HepG2 (cell line): ENCODE data around the gene IFIH1. TPM values are rescaled to one million over a fixed set of nuclear protein-coding genes. Genes with fewer than 3 reads are reported as not detected.

Experiments used
- ATAC-seq: fragments of 200-7000 bp; cut with Tn5 transposase; 3 replicates; pipeline ENCODE4 v1.9.1; 2020; ENCODE audit warnings: mild to moderate bottlenecking, moderate library complexity
- BruUV-seq: library from RNA; stranded (reverse); fragments of 400-500 nt; replicated peaks from 2 replicates; lab custom pipeline; 2021; lab: Mats Ljungman, UMichigan
- CTCF ChIA-PET: fragments of 300-600 bp; formaldehyde crosslinking; extraction: SDS; loops from one replicate; lab custom pipeline; 2021; ENCODE audit warnings: low total read pairs, inconsistent platforms, low intra/inter-chr PET ratio; lab: Yijun Ruan, JAX
- POLR2A ChIA-PET: fragments of 350-600 bp; sonication (Branson Sonifier 250); formaldehyde crosslinking; loops from one replicate; lab custom pipeline; 2020; ENCODE audit warnings: antibody characterized with exemption, inconsistent platforms; lab: Yijun Ruan, JAX
- DNase-seq: peaks from one replicate; pipeline ENCODE4 v3.0.0-alpha.2; 2015; ENCODE audit warnings: low spot score
- FAIRE-seq: peaks from 3 replicates; lab custom pipeline; 2011; peaks lifted over from hg19 to GRCh38; lab: Jason Lieb, UNC
- H2AFZ ChIP-seq: one replicate; pipeline ENCODE4 v1.6.1; 2011; ENCODE audit warnings: low read length, inconsistent platforms
- H3K27ac ChIP-seq: fragments of 300-600 bp; 3 replicates; pipeline ENCODE4 v1.8.0; 2011; ENCODE audit warnings: mixed run types, mild to moderate bottlenecking, mixed read lengths, low read length, inconsistent platforms; ENCODE audit not compliant: insufficient read depth; ENCODE audit errors: extremely low read length
- H3K27me3 ChIP-seq, 2 experiments: fragments of 200-600 bp in 1 of 2; 2 replicates in 1 of 2; 3 replicates in 1 of 2; pipeline versions ENCODE4 v1.6.0 to v1.8.0; 2011; ENCODE audit warnings: low read length in 2 of 2, mild to moderate bottlenecking in 2 of 2, moderate library complexity in 2 of 2, inconsistent platforms in 1 of 2; ENCODE audit not compliant: insufficient read depth in 2 of 2, control insufficient read depth in 1 of 2
- H3K36me3 ChIP-seq, 2 experiments: fragments of 200-600 bp in 1 of 2; replicated peaks in 1 of 2; 2 replicates in 1 of 2; 3 replicates in 1 of 2; pipeline versions ENCODE4 v1.5.1 to v1.8.0; 2011; ENCODE audit warnings: low read length in 2 of 2, inconsistent platforms in 1 of 2; ENCODE audit not compliant: insufficient read depth in 2 of 2, control insufficient read depth in 1 of 2
- H3K4me1 ChIP-seq: 2 replicates; pipeline ENCODE4 v1.5.1; 2012; ENCODE audit warnings: low read length, inconsistent platforms; ENCODE audit not compliant: insufficient read depth
- H3K4me2 ChIP-seq: 2 replicates; pipeline ENCODE4 v1.6.0; 2011; ENCODE audit warnings: low read depth, low read length, inconsistent platforms
- H3K4me3 ChIP-seq, 3 experiments: fragments of 200-600 bp in 1 of 3; sonication (generic), shearing (Covaris generic) in 1 of 3; replicated peaks in 1 of 3; 2 replicates each; pipeline ENCODE4 v1.5.1; 2011 to 2016; ENCODE audit warnings: low read length in 3 of 3, inconsistent platforms in 2 of 3, low read depth in 2 of 3, mild to moderate bottlenecking in 2 of 3, control low read depth in 1 of 3, mixed read lengths in 1 of 3; ENCODE audit not compliant: insufficient read depth in 1 of 3
- H3K79me2 ChIP-seq: one replicate; pipeline ENCODE4 v1.6.1; 2011; ENCODE audit warnings: low read length, inconsistent platforms; ENCODE audit not compliant: insufficient read depth
- H3K9ac ChIP-seq: 2 replicates; pipeline ENCODE4 v1.6.0; 2011; ENCODE audit warnings: mild to moderate bottlenecking, low read depth, low read length, inconsistent platforms; ENCODE audit not compliant: insufficient read depth
- H3K9me3 ChIP-seq: 2 replicates; pipeline ENCODE4 v1.5.1; 2012; ENCODE audit warnings: mild to moderate bottlenecking, low read length
- H4K20me1 ChIP-seq: 2 replicates; pipeline ENCODE4 v1.6.0; 2011; ENCODE audit warnings: inconsistent platforms, mild to moderate bottlenecking, low read length, moderate library complexity; ENCODE audit not compliant: insufficient read depth
- CTCF ChIP-seq: sonication (generic); formaldehyde crosslinking; IDR thresholded peaks from 2 replicates; pipeline ENCODE4 v1.5.0; 2020; ENCODE audit warnings: mild to moderate bottlenecking, missing genetic modification reagents, moderate library complexity
- HES4 ChIP-seq: sonication (generic); formaldehyde crosslinking; IDR thresholded peaks from 2 replicates; pipeline ENCODE4 v1.9.0; 2021; ENCODE audit warnings: mild to moderate bottlenecking, missing genetic modification reagents, borderline replicate concordance
- MZF1 ChIP-seq: sonication (generic); formaldehyde crosslinking; IDR thresholded peaks from 2 replicates; pipeline ENCODE4 v1.8.1; 2023; ENCODE audit warnings: mild to moderate bottlenecking, missing genetic modification reagents, borderline replicate concordance
- ZFP91 ChIP-seq: sonication (generic); formaldehyde crosslinking; IDR thresholded peaks from 2 replicates; pipeline ENCODE4 v1.9.0; 2022; ENCODE audit warnings: missing genetic modification reagents, mild to moderate bottlenecking, borderline replicate concordance
- ZHX2 ChIP-seq, 2 experiments: sonication (generic) in 1 of 2; formaldehyde crosslinking in 1 of 2; IDR thresholded peaks; 2 replicates each; pipeline versions ENCODE4 v1.6.1 to v1.9.0; 2014 to 2022; ENCODE audit warnings: antibody characterized with exemption in 1 of 2, borderline replicate concordance in 1 of 2, inconsistent platforms in 1 of 2, low read depth in 1 of 2, missing genetic modification reagents in 1 of 2
- WGBS: methylation state at CpG from one replicate; pipeline ENCODE4 v1.1.6; 2017; ENCODE audit warnings: low lambda C conversion rate; 5-methylcytosine and 5-hydroxymethylcytosine counted together
- in situ Hi-C: cut with HindIII; loops from 2 replicates; pipeline ENCODE4 v1.10.0; 2017; ENCODE audit warnings: low pct_unique_long_range_greater_than_20kb; ENCODE audit not compliant: extremely low pct_ligation_motif_present
- intact Hi-C: fragments of 100-400 bp; cut with micrococcal nuclease; formaldehyde crosslinking; loops from one replicate; pipeline ENCODE4 v1.10.0; 2022; ENCODE audit not compliant: unreplicated experiment
- polyA plus RNA-seq, 8 experiments: library from polyadenylated mRNA; depleted of rRNA in 3 of 8; stranded (reverse) in 7 of 8; unstranded in 1 of 8; fragments of >200 nt; fragmentation: Illumina TruSeq in 4 of 8; extraction: Trizol in 4 of 8; gene quantifications; 2 replicates each; pipeline versions ENCODE4 v1.2.1 to v1.2.3, GENCODE V29; 2011 to 2016; ENCODE audit warnings: low read depth in 4 of 8, missing spikeins in 1 of 8, mixed read lengths in 1 of 8; ENCODE audit not compliant: insufficient read depth in 1 of 8
- total RNA-seq, 5 experiments: library from RNA; depleted of rRNA; stranded (reverse); fragments of >200 nt; fragmentation: Illumina TruSeq; extraction: Trizol; gene quantifications; 2 replicates each; pipeline ENCODE4 v1.2.3, GENCODE V29; 2016; ENCODE audit warnings: low read depth in 1 of 5

IFIH1 gene
- total and polyA plus RNA-seq, 2 of the 13 experiments (the other 11 are each of a cell fraction or from before 2014, with no cell fraction given): 1.5 to 11.5 TPM

- Histone ChIP-seq H3K4me1 (no peaks in the 10 kb centered on the region; the same call in 1 of the 2 replicates), H3K9me3 (peaks cover 7% of the 10 kb centered on the region; the same call in 1 of the 2 replicates), H3K79me2 (no peaks in the 10 kb centered on the region), H3K27me3 (no peaks in the 10 kb centered on the region; a peak in 1 of 5 replicates), H3K9ac (no peak overlapping the region), H3K36me3 (no peaks in the 10 kb centered on the region), H3K4me2 (no peak overlapping the region), H3K4me3 (no peak overlapping the region), H4K20me1 (no peaks in the 10 kb centered on the region), H2AFZ (no peak overlapping the region), H3K27ac (no peak overlapping the region)
- POLR2A ChIA-PET: no interaction called here
- BruUV-seq: no TSS peak
- 64% methylated on average over 9 of the region's 15 CpGs for WGBS
- ATAC-seq (no peak; the same call in 2 of the 3 replicates), DNase-seq (no peak), FAIRE-seq (no peak)
- intact Hi-C loops (no loop called here), in situ Hi-C loops (no loop called here)
- CTCF ChIA-PET: no interaction called here
- 0 out of 2 replicates have a peak, but pooled peaks have one; percentile 21 for TF ChIP-seq ZFP91
- TF ChIP-seq MZF1 (CRISPR knock-in tag): no peak
- 0 out of 2 replicates have a peak, but pooled peaks have one; percentile 30 for TF ChIP-seq HES4 (CRISPR knock-in tag)
- TF ChIP-seq, all 625 proteins: peak for 2
Measured at GRCh38 chr2:162327806-162328205, 9.3 kb upstream of the IFIH1 start.

GRCh38 chr2:162327134-162327769 is 8.8 kb upstream of the IFIH1 start:
- in situ Hi-C loops: no loop called here
- H3K9ac ChIP-seq: no peak overlapping the region
- intact Hi-C loops: no loop called here
- H3K79me2 ChIP-seq: no peaks in the 10 kb centered on the region
- H3K4me1 ChIP-seq: no peaks in the 10 kb centered on the region; the same call in 1 of the 2 replicates
- POLR2A ChIA-PET: no interaction called here
- WGBS: 18% methylated on average over 5 of the region's 5 CpGs
- H3K36me3 ChIP-seq: no peaks in the 10 kb centered on the region
- H4K20me1 ChIP-seq: no peaks in the 10 kb centered on the region
- no peaks in the 10 kb centered on the region; a peak in 1 of 5 replicates for H3K27me3 ChIP-seq
- no TSS peak for BruUV-seq
- DNase-seq (no peak), ATAC-seq (peak; percentile 30; the same call in 2 of the 3 replicates), FAIRE-seq (no peak)
- no peak overlapping the region for H3K4me3 ChIP-seq
- no peak overlapping the region for H2AFZ ChIP-seq
- no peak overlapping the region for H3K27ac ChIP-seq
- CTCF ChIA-PET: interaction anchor here (0.7 kb wide), 1 partner anchor 468 kb away, joined by 3 read pairs; no protein-coding TSS in a partner anchor
- no peak overlapping the region for H3K4me2 ChIP-seq
- H3K9me3 ChIP-seq: peaks cover 7% of the 10 kb centered on the region; the same call in 1 of the 2 replicates
- TF ChIP-seq CTCF (CRISPR knock-in tag) (peak; percentile 54), ZHX2 (IDR thresholded peaks at IDR 0.05; ENCODE audit: low read depth) (no peak), ZHX2 (CRISPR knock-in tag; IDR thresholded peaks at IDR 0.05; ENCODE audit: borderline replicate concordance) (no peak)
